Astrocyte of the spinal cord (primary cell): ENCODE data around the gene NBR1.
"Not testable (repeated sequence)": the region's sequence is repeated elsewhere in the genome, so short reads cannot be mapped to it uniquely, and the experiment has no call there.

Source experiments
- DNase-seq: peaks from one replicate; pipeline ENCODE4 v3.0.0; 2011; ENCODE audit warnings: low read depth, low spot score
- H3K4me3 ChIP-seq: 2 replicates; pipeline ENCODE4 v1.5.1; 2011; ENCODE audit warnings: low read depth, mild to moderate bottlenecking, low read length, moderate library complexity
- in situ Hi-C: cut with HindIII; loops from 2 replicates; pipeline ENCODE4 v1.10.0; 2017; ENCODE audit warnings: low sequenced_read_pairs
- TF ChIP-seq, protein P1 (sequence below): IDR thresholded peaks from 2 replicates; pipeline ENCODE4 v1.5.1; 2012; ENCODE audit warnings: low read depth, mild to moderate bottlenecking, low read length, inconsistent platforms

NBR1 gene

DNA sequence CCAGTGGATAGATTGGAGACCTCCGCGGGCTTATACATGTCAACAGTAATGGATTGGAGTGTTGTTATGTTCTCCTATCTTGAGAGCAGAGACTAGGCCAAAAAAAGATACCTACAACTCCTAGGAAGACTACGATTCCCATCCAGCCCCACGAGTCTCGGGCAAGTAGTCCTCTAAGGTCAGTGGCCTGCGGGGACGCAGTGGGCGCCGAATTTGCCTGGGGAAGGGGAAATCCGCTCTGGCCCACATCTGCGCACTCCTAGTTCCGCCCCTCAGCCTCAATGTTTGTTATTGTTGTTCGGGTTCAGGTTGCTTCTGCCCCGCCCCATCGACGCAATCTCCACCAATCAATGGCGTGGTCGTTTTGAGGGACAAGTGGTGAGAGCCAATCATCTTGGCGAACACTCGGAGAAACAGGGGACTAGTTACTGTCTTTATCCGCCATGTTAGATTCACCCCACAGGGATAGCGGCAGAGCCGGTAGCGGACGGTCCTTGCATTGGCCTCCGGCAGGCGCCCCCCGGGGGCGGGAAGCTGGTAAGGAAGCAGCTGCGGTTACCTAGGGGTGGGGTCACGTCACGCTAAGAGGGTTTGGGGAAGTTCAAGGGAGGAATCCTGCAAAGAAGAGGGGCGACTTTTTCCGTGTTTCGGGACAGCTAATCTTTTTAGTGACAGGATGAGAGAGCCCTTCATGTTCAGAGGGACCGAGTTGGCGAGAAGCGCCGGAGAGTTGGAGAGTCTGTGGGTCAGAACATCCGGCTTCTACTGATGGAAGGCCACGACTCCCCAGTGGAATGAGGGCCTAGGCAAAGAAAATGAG is at the start of gene NBR1:
TSS of gene NBR1 (plus strand) at position 449 of the 820 bp plus-strand sequence. CDS start 4,586 bp downstream, outside the sequence.
- peak; percentile 98 for DNase-seq
- in situ Hi-C loops: no loop called here
- TF ChIP-seq, protein P1, sequence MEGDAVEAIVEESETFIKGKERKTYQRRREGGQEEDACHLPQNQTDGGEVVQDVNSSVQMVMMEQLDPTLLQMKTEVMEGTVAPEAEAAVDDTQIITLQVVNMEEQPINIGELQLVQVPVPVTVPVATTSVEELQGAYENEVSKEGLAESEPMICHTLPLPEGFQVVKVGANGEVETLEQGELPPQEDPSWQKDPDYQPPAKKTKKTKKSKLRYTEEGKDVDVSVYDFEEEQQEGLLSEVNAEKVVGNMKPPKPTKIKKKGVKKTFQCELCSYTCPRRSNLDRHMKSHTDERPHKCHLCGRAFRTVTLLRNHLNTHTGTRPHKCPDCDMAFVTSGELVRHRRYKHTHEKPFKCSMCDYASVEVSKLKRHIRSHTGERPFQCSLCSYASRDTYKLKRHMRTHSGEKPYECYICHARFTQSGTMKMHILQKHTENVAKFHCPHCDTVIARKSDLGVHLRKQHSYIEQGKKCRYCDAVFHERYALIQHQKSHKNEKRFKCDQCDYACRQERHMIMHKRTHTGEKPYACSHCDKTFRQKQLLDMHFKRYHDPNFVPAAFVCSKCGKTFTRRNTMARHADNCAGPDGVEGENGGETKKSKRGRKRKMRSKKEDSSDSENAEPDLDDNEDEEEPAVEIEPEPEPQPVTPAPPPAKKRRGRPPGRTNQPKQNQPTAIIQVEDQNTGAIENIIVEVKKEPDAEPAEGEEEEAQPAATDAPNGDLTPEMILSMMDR: peak; percentile 5
- H3K4me3 ChIP-seq: peak within 1 kb of the TSS; percentile 73

- DNase-seq: peak; percentile 99
- in situ Hi-C loops: no loop called here
- TF ChIP-seq, protein P1: no peak
- H3K4me3 ChIP-seq: peak within 1 kb of the TSS; percentile 87
Observed at GRCh38 chr17:43125133-43125966, 45.7 kb upstream of the NBR1 start, which contains the start of gene BRCA1. Gene BRCA1 (minus strand): TSS chr17:43125364. CDS start chr17:43124096, 1,268 bp downstream.

DNA sequence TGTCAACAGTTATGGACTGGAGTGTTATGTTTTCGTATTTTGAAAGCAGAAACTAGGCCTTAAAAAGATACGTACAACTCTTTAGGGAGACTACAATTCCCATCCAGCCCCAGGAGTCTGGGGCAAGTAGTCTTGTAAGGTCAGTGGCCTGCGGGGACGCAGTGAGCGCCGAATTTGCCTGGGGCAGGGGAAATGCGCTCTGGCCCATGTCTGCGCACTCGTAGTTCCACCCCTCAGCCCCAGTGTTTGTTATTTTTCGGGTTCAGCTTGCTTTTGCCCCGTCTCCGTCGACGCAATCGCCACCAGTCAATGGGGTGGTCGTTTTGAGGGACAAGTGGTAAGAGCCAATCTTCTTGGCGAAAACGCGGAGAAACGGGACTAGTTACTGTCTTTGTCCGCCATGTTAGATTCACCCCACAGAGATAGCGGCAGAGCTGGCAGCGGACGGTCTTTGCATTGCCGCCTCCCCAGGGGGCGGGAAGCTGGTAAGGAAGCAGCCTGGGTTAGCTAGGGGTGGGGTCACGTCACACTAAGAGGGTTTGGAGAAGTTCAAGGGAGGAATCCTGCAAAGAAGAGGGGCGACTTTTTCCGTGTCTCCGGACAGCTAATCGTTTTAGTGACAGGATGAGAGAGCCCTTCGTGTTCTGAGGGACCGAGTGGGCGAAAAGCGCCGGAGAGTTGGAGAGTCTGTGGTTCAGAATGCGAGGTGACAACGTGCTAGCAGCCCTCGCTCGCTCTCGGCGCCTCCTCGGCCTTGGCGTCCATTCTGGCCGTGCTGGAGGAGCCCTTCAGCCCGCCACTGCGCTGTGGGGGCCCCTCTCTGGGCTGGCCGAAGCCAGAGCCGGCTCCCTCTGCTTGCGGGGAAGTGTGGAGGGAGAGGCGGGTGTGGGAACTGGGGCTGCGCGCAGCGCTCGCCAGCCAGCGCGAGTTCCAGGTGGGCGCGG is 44.8 kb upstream of the NBR1 start:
- no peak for DNase-seq
- in situ Hi-C loops: no loop called here
- H3K4me3 ChIP-seq: peak overlapping the region; percentile 87
- TF ChIP-seq, protein P1: no peak

DNA sequence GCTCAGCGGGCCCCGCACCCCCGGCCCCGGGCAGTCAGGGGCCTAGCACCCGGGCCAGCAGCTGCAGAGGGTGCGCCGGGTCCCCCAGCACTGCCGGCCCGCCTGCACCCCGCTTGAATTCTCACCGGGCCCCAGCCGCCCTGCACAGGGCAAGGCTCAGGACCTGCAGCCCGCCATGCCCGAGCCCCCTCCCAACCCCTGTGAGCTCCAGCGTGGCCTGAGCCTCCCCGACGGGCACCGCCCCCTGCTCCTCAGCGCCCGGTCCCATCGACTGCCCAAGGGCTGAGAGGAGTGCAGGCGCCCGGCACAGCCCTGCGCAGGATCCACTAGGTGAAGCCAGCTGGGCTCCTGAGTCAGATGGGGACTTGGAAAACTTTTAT is 44.1 kb upstream of the NBR1 start:
- DNase-seq: no peak
- H3K4me3 ChIP-seq: no peak overlapping the region
- in situ Hi-C loops: no loop called here
- TF ChIP-seq, protein P1: no peak

DNA sequence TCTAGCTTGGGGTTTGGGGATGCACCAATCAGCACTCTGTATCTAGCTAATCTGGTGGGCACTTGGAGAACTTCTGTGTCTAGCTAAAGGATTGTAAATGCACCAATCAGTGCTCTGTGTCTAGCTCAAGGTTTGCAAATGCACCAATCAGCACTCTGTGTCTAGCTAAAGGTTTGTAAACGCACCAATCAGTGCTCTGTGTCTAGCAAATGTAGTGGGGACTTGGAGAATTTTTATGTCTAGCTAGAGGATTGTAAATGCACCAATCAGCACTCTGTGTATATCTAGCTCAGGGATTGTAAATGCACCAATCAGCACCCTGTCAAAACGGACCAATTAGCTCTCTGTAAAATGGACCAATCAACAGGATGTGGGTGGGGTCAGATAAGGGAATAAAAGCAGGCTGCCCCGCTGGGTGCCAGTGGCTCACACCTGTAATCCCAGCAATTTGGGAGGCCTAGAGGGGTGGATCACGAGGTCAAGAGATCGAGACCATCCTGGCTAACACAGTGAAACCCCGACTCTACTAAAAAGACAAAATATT is 43.6 kb upstream of the NBR1 start:
- DNase-seq, in situ Hi-C loops, H3K4me3 ChIP-seq: not testable (repeated sequence)

DNA sequence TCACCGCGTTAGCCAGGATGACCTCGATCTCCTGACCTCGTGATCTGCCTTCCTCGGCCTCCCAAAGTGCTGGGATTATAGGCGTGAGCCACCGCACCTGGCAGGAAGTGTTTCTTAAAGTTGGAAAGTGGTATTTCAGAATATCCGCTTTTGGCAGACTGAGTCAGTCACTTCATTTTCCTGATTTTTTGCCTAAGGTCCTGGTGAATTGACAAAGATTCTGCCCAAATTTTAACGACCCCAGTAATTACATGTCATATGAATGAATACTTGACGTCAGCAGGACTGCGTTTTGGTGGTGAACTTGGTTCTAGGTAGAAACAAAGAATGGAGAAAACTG is 41.4 kb upstream of the NBR1 start:
- in situ Hi-C loops: no loop called here
- no peak overlapping the region for H3K4me3 ChIP-seq
- no peak for DNase-seq
- TF ChIP-seq, protein P1: no peak
